ENCODE results near the gene CREB5. TPM values are rescaled to one million over a fixed set of nuclear protein-coding genes. Genes with fewer than 3 reads are reported as not detected.

Gene CREB5
- total RNA-seq, 5 donors from 2014 or later (not counting 1 experiment from before 2014, with no cell fraction given), result 0.03 to 0.58 (median 0.23) TPM

GRCh38 chr7:28871631-28872030, 459.3 kb downstream of the CREB5 start:
- H3K4me1 ChIP-seq (ENCODE audit: control insufficient read depth in 1 of 2, extremely low read depth in 1 of 2, insufficient read depth in 2 of 2, low read length in 2 of 2), result no peaks in the 10 kb centered on the region
- Mint-ChIP-seq H3K4me1 (no peaks in the 10 kb centered on the region), H3K36me3 (no peaks in the 10 kb centered on the region), H3K27ac (no peak overlapping the region), H3K4me3 (no peak overlapping the region), H3K27me3 (peaks cover 4 to 11% of the 10 kb centered on the region in 2 donors), H3K9me3 (no peaks in the 10 kb centered on the region)
- POLR2A ChIA-PET, result interaction anchor here (0.6 to 0.7 kb wide), 3 partner anchors 17 to 570 kb away, joined by 3 to 4 read pairs (median 4); no protein-coding TSS in a partner anchor
- H3K4me3 ChIP-seq (ENCODE audit: control insufficient read depth in 1 of 2, extremely low read depth in 1 of 2, low read length in 1 of 2), result no peak overlapping the region
- H3K9me3 ChIP-seq, result no peaks in the 10 kb centered on the region
- ATAC-seq (replicated peaks in 1 of 4), result no peak
- H3K36me3 ChIP-seq (ENCODE audit: control insufficient read depth in 2 of 2, extremely low read depth in 1 of 2, insufficient read depth in 1 of 2, low read length in 1 of 2), result no peaks in the 10 kb centered on the region
- H3K27me3 ChIP-seq (replicated peaks in 1 of 2; ENCODE audit: control insufficient read depth in 2 of 2, extremely low read depth in 1 of 2, insufficient read depth in 2 of 2, low read length in 1 of 2), result peaks cover 0 to 3% of the 10 kb centered on the region in 2 experiments
- CTCF ChIA-PET, result no interaction called here
- H3K27ac ChIP-seq (ENCODE audit: low read length), result no peak overlapping the region
- DNase-seq, result no peak

GRCh38 chr7:28872226-28872625, 459.9 kb downstream of the CREB5 start:
- peaks cover 0 to 3% of the 10 kb centered on the region in 2 experiments for H3K27me3 ChIP-seq (replicated peaks in 1 of 2; ENCODE audit: control insufficient read depth in 2 of 2, extremely low read depth in 1 of 2, insufficient read depth in 2 of 2, low read length in 1 of 2)
- H3K4me1 Mint-ChIP-seq, result no peaks in the 10 kb centered on the region
- H3K4me3 ChIP-seq (ENCODE audit: control insufficient read depth in 1 of 2, extremely low read depth in 1 of 2, low read length in 1 of 2), result no peak overlapping the region
- POLR2A ChIA-PET, result no interaction called here
- H3K4me1 ChIP-seq (ENCODE audit: control insufficient read depth in 1 of 2, extremely low read depth in 1 of 2, insufficient read depth in 2 of 2, low read length in 2 of 2), result no peaks in the 10 kb centered on the region
- DNase-seq (no peak), ATAC-seq (replicated peaks in 1 of 4) (no peak)
- H3K4me3 Mint-ChIP-seq, result no peak overlapping the region
- no peaks in the 10 kb centered on the region for H3K36me3 Mint-ChIP-seq
- no peaks in the 10 kb centered on the region for H3K9me3 Mint-ChIP-seq
- H3K36me3 ChIP-seq (ENCODE audit: control insufficient read depth in 2 of 2, extremely low read depth in 1 of 2, insufficient read depth in 1 of 2, low read length in 1 of 2), result no peaks in the 10 kb centered on the region
- H3K27ac ChIP-seq (ENCODE audit: low read length), result no peak overlapping the region
- CTCF ChIA-PET, result interaction anchor here in 1 of 2 donors (0.5 kb wide), 1 partner anchor 537 kb away, joined by 3 read pairs; no protein-coding TSS in a partner anchor
- no peak overlapping the region for H3K27ac Mint-ChIP-seq
- H3K27me3 Mint-ChIP-seq, result peaks cover 3 to 11% of the 10 kb centered on the region in 2 donors
- 67% methylated on average over 2 of the region's 4 CpGs for WGBS (ENCODE audit: insufficient coverage)
- H3K9me3 ChIP-seq, result no peaks in the 10 kb centered on the region

- WGBS (ENCODE audit: insufficient coverage), result no CpG with 5 or more reads among the region's 3 CpGs
- DNase-seq (no peak), ATAC-seq (replicated peaks in 1 of 4) (no peak)
- peaks cover 3 to 7% of the 10 kb centered on the region in 2 donors for H3K27me3 Mint-ChIP-seq
- Histone ChIP-seq H3K27me3 (replicated peaks in 1 of 2; ENCODE audit: control insufficient read depth in 2 of 2, extremely low read depth in 1 of 2, insufficient read depth in 2 of 2, low read length in 1 of 2) (no peaks in the 10 kb centered on the region), H3K4me3 (ENCODE audit: control insufficient read depth in 1 of 2, extremely low read depth in 1 of 2, low read length in 1 of 2) (no peak overlapping the region), H3K9me3 (no peaks in the 10 kb centered on the region), H3K27ac (ENCODE audit: low read length) (no peak overlapping the region), H3K36me3 (ENCODE audit: control insufficient read depth in 2 of 2, extremely low read depth in 1 of 2, insufficient read depth in 1 of 2, low read length in 1 of 2) (no peaks in the 10 kb centered on the region), H3K4me1 (ENCODE audit: control insufficient read depth in 1 of 2, extremely low read depth in 1 of 2, insufficient read depth in 2 of 2, low read length in 2 of 2) (no peaks in the 10 kb centered on the region)
- H3K9me3 Mint-ChIP-seq, result no peaks in the 10 kb centered on the region
- POLR2A ChIA-PET, result no interaction called here
- no peak overlapping the region for H3K27ac Mint-ChIP-seq
- no peaks in the 10 kb centered on the region for H3K36me3 Mint-ChIP-seq
- no peak overlapping the region for H3K4me3 Mint-ChIP-seq
- CTCF ChIA-PET, result no interaction called here
- H3K4me1 Mint-ChIP-seq, result no peaks in the 10 kb centered on the region
Measured at GRCh38 chr7:28873365-28873764, 461.0 kb downstream of the CREB5 start.

GRCh38 chr7:28874001-28874400, 461.7 kb downstream of the CREB5 start:
- no peak overlapping the region for H3K4me3 Mint-ChIP-seq
- ATAC-seq (replicated peaks in 1 of 4), result no peak
- 29% methylated on average over 1 of the region's 1 CpG for WGBS (ENCODE audit: insufficient coverage)

More at GRCh38 chr7:28874001-28874400, 461.7 kb downstream of the CREB5 start:
- Histone ChIP-seq H3K4me1 (ENCODE audit: control insufficient read depth in 1 of 2, extremely low read depth in 1 of 2, insufficient read depth in 2 of 2, low read length in 2 of 2) (no peaks in the 10 kb centered on the region), H3K27me3 (replicated peaks in 1 of 2; ENCODE audit: control insufficient read depth in 2 of 2, extremely low read depth in 1 of 2, insufficient read depth in 2 of 2, low read length in 1 of 2) (no peaks in the 10 kb centered on the region), H3K36me3 (ENCODE audit: control insufficient read depth in 2 of 2, extremely low read depth in 1 of 2, insufficient read depth in 1 of 2, low read length in 1 of 2) (no peaks in the 10 kb centered on the region), H3K27ac (ENCODE audit: low read length) (no peak overlapping the region), H3K9me3 (no peaks in the 10 kb centered on the region), H3K4me3 (ENCODE audit: control insufficient read depth in 1 of 2, extremely low read depth in 1 of 2, low read length in 1 of 2) (no peak overlapping the region)
- ChIA-PET POLR2A (interaction anchor here (0.6 to 0.7 kb wide), 2 partner anchors 22 to 28 kb away, joined by 3 read pairs; no protein-coding TSS in a partner anchor), CTCF (interaction anchor here in 1 of 2 donors (0.6 kb wide), 1 partner anchor 202 kb away, joined by 4 read pairs; no protein-coding TSS in a partner anchor)
- no peak for DNase-seq
- no peaks in the 10 kb centered on the region for H3K4me1 Mint-ChIP-seq
- H3K36me3 Mint-ChIP-seq, result no peaks in the 10 kb centered on the region
- peaks cover 6 to 7% of the 10 kb centered on the region in 2 donors for H3K27me3 Mint-ChIP-seq
- no peak overlapping the region for H3K27ac Mint-ChIP-seq
- H3K9me3 Mint-ChIP-seq, result no peaks in the 10 kb centered on the region

Other genes with a start within 250 kb of the CREB5 start
- gene JAZF1, start 231.7 kb upstream of the CREB5 start, total RNA-seq, result 10 to 100 TPM in 4 of 5 donors, 1 to 10 TPM in 1; 9.6 to 22.1 (median 15.9) TPM

All from T-cell (primary cell).